ENCODE measurements around the gene ECE2. TPM values are rescaled to one million over a fixed set of nuclear protein-coding genes. Genes with fewer than 3 reads are reported as not detected.

The ECE2 gene
- total RNA-seq, 1 donor from 2014 or later: 0.81 TPM

DNA sequence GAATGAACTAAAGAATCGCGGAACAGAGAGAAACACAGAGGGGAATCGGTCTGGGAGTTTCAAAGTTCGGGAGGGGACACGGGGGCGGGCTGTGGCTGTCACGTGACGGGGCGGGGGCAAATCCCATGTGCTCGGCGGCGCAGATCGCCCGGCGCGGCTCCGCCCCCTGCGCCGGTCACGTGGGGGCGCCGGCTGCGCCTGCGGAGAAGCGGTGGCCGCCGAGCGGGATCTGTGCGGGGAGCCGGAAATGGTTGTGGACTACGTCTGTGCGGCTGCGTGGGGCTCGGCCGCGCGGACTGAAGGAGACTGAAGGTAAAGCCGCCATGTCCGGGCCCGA lies 38.5 kb downstream of the ECE2 start, which contains the start of gene EIF4G1:
TSS of gene EIF4G1 (plus strand) at position 244 of the 337 bp plus-strand sequence. CDS start 1,191 bp downstream, outside the sequence.
- peak; percentile 95 for DNase-seq (ENCODE audit: low spot score)

DNA sequence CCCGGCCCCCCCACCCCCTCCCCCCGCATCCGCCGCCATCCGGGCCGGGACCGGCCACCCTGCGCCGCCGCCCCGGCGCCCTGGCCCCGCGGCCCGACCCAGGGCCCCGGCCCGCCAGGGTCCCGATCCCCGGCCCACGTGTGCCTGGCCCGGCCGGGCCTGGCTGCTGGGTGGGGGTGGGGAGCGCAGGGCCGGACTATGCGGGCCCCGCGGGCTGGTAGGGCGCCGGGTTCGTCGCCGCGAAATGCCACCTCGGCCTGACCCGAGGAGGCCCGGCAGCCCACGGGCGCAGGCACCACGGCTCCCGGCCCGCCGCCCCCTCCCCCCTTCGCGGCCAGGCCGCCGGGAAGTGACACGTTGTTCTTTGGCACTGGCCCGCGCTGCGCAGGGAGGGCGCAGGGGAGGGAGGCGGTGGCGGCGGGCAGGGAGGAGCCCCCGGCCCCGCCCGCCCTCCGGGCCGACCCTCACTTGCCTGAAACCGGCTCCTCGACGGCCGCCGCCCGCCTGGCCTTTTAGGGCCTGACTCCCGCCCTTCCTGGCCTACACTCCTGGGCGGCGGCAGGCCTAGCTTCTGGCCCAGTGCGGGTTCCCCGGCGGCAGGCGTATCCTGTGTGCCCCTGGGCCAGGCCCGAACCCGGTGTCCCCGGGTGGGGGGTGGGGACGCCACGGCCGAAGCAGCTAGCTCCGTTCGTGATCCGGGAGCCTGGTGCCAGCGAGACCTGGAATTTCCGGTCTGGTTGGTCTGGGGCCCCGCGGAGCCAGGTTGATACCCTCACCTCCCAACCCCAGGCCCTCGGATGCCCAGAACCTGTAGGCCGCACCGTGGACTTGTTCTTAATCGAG lies 39.1 kb downstream of the ECE2 start:
- DNase-seq (ENCODE audit: low spot score): peak; percentile 88

DNA sequence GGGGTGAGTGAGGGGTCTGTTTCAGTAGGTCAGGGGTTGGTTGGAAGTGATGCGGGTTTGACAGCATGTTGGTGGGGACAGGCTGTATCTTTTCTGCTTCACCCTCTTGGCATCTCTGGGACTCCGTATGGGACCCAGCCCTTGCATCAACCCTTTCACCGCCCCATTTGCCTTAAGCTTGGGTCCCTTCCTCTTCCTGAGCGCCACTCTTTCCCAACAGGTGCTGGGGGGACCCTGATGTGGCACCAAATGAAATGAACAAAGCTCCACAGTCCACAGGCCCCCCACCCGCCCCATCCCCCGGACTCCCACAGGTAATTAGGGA lies 39.7 kb downstream of the ECE2 start:
- no peak for DNase-seq (ENCODE audit: low spot score)

DNA sequence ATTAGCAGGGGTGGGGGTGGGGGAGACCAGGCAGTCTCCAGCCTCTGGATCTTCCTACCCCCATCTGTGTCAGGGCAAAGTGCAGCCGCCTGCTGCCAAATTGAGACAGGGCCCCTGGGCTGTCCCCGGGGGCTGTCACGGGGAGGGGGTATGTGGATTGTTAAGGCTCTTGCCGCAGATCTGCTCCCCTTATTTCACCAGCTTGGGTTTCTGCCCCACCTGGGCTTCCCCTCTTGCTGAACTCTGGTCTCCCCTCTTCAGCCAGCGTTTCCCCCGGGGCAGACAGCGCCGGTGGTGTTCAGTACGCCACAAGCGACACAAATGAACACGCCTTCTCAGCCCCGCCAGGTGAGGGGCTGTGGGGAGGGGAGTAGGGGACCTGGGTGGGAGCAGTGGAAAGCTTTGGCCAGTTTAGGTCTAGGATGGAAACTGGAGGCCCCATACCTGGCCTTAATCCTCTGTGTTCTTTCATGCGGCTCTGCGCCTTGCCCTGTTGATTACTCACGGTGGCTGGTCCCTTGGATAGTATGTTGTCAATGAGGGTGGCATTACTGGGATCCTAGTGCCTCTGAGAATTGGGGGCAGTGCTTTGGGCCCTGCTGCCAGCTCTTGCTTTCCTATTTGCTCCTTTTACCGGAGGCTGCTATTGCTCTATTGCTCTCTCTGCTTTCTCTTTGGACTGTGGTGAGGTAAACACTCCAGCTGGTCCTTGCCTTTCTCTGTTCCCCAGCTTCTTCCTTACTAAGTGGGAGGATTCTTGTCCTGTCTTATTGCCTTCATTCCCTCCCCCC lies 40.2 kb downstream of the ECE2 start:
- no peak for DNase-seq (ENCODE audit: low spot score)

DNA sequence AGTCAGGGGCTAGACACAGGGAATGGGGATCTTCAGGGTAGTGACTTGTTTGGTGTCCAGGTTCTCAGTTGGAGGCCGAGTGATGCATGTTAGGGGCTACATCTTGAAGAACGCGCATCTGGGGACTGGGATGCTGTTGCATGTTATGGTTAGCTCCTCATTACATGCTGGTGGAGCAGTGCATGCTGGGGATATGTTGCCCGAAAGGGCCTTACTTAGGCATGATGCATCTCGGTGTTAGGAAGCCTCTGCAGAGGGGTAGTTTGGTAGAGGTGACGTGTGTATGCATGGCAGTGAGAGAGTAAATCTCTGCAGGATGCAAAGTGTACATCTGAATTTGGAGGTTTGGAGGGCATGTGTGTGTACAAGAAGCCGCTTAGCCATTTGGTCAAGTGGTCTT lies 41.0 kb downstream of the ECE2 start:
- DNase-seq (ENCODE audit: low spot score): no peak

DNA sequence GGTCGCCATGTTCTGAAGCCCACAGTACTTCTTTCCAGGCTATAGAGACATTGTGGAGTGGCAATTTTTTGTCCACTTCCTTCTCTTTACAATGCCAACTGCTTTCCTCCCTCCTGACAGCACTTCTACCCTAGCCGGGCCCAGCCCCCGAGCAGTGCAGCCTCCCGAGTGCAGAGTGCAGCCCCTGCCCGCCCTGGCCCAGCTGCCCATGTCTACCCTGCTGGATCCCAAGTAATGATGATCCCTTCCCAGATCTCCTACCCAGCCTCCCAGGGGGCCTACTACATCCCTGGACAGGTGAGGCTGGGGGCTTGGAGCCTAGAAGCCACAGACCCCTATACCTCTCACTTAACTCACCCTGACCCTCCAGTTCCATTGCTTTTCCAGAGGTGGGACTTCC lies 41.4 kb downstream of the ECE2 start:
- no peak for DNase-seq (ENCODE audit: low spot score)

DNA sequence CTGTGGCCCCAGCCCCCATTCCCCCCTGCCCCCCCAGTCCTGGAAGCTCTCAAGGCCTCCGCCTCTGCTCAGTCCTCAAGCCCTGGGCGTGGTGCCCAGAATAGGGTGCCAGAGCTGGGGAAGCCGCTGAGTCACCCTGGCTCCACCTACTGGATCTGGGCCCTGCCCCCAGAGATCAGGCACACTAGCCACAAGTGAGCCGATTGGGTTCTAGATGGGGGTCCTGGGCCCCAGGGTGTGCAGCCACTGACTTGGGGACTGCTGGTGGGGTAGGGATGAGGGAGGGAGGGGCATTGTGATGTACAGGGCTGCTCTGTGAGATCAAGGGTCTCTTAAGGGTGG lies 44.3 kb downstream of the ECE2 start:
- peak; percentile 97 for DNase-seq (ENCODE audit: low spot score)

DNA sequence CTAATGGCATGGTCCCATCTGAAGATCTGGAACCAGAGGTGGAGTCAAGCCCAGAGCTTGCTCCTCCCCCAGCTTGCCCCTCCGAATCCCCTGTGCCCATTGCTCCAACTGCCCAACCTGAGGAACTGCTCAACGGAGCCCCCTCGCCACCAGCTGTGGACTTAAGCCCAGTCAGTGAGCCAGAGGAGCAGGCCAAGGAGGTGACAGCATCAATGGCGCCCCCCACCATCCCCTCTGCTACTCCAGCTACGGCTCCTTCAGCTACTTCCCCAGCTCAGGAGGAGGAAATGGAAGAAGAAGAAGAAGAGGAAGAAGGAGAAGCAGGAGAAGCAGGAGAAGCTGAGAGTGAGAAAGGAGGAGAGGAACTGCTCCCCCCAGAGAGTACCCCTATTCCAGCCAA lies 45.8 kb downstream of the ECE2 start:
- no peak for DNase-seq (ENCODE audit: low spot score)

DNA sequence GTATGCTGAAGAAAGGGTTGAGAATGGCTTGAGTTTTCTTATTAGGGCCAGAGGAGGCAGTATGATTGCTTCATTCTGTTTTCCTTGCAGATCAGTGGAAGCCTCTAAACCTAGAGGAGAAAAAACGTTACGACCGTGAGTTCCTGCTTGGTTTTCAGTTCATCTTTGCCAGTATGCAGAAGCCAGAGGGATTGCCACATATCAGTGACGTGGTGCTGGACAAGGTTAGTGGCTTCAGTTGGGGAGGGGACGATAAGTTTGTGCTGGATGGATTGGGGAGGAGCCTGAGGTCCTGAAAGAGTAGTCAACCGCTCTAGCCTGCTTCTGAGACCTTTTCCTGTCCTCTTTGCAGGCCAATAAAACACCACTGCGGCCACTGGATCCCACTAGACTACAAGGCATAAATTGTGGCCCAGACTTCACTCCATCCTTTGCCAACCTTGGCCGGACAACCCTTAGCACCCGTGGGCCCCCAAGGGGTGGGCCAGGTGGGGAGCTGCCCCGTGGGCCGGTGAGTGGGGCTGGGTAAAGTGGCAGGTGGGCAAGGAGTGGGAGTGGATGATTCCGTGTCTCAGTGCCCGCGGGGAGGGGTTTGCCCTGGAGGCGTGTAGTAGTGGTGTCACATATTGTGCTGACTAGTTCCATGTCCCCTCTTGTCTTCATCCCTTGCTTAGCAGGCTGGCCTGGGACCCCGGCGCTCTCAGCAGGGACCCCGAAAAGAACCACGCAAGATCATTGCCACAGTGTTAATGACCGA lies 47.1 kb downstream of the ECE2 start:
- DNase-seq (ENCODE audit: low spot score): no peak

DNA sequence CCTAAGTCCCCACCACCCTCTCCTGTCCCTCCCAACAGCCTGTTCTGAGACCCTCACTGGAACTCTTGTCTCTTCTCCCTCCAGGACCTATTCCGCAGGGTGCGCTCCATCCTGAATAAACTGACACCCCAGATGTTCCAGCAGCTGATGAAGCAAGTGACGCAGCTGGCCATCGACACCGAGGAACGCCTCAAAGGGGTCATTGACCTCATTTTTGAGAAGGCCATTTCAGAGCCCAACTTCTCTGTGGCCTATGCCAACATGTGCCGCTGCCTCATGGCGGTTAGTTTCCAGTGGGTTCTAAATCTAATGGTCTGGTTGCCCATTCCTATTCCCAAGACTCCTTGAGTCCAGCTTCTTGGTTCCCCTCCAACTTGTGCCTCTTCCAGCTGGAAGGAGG lies 47.9 kb downstream of the ECE2 start:
- DNase-seq (ENCODE audit: low spot score): no peak

DNA sequence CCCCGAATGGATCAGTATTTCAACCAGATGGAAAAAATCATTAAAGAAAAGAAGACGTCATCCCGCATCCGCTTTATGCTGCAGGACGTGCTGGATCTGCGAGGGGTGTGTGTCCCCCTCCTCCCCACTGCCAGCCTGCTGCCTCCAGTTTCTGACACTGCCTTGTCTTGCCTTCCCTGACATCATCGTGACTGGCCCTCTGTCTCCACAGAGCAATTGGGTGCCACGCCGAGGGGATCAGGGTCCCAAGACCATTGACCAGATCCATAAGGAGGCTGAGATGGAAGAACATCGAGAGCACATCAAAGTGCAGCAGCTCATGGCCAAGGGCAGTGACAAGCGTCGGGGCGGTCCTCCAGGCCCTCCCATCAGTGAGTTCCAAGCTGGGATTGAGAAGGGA lies 49.4 kb downstream of the ECE2 start:
- DNase-seq (ENCODE audit: low spot score): no peak

DNA sequence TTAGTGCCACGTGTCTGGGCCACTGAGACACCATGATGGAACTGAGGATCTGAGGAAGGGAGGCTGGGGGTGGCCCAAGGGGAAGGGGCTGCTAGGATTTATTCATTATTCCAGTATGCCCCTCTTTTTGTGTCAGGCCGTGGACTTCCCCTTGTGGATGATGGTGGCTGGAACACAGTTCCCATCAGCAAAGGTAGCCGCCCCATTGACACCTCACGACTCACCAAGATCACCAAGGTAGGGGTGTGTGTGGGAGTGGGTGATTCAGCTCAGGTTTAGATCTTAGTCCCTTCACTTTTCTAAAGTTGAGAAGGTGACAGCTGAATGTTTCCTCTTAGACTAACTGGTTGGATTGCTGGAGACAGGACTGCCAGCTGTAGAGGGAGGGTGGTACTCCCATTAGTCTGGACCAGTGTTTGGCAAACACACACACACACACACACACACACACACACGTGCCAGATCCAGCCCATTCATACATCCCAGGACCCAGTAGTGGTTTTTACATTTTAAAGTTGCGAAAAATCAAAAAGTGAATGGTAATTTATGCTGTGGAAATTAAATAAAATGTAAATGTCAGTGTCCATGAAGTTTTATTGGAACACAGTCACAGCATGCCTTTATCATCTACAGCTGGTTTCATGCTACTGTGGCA lies 50.0 kb downstream of the ECE2 start:
- DNase-seq (ENCODE audit: low spot score): no peak

DNA sequence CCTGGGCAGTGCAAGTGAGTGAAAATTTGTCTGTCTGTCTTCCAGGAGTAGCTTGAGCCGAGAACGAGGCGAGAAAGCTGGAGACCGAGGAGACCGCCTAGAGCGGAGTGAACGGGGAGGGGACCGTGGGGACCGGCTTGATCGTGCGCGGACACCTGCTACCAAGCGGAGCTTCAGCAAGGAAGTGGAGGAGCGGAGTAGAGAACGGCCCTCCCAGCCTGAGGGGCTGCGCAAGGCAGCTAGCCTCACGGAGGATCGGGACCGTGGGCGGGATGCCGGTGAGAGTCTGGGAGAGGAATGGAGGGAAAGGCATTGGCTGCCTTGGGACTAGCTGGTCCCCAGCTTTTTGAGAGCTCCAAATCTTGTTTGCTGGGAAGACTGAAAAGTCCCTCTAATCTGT lies 51.3 kb downstream of the ECE2 start:
- no peak for DNase-seq (ENCODE audit: low spot score)

DNA sequence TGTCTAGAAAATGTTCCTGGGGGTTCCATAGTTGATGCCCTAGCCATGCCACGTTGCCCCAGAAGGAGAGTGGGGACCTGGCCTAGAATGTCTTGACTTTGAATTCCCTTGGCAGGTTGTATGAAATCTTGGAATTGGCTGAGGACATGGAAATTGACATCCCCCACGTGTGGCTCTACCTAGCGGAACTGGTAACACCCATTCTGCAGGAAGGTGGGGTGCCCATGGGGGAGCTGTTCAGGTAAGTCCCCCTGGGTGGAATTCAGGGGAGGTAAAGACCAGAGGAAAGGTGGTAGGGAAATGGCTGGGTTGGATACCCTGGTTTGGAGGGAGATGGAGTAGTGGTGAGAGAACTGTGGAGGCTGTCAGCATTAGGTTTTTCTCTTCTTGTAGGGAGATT lies 52.7 kb downstream of the ECE2 start:
- DNase-seq (ENCODE audit: low spot score): no peak

DNA sequence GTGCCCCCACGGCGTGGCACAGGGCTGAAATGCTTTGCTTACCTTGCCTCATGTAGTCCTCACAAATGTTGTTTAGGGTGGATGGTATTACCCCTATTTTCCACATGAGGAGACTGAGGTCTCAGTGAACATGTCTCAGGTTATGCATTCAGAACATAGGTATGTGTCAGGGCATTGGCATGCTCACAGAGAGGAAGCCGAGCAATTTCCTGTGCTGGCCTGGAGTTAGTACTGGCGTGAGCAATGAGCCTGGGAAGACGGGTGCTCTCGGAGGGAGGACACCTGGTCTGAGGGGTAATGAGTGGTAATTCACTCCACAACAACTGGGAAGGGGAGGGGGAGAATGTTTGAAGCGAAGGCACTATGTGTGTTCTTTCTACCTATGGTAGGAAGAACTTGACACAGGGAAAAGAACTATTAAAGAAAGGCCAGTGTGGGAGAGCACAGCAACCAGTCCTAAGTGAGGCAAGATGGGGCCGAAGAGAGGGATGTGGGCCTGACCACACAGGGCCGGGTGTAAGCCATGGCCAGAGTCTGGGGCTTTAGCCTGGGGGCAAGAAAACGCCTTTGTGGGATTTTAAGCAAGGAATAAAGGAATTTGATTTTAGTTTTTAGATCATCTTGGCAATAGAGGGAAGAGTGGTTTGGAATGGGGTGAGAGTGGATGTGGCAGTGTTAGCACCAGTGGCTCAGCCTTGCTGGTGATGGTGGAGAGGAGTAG lies 56.7 kb downstream of the ECE2 start:
- DNase-seq (ENCODE audit: low spot score): no peak

DNA sequence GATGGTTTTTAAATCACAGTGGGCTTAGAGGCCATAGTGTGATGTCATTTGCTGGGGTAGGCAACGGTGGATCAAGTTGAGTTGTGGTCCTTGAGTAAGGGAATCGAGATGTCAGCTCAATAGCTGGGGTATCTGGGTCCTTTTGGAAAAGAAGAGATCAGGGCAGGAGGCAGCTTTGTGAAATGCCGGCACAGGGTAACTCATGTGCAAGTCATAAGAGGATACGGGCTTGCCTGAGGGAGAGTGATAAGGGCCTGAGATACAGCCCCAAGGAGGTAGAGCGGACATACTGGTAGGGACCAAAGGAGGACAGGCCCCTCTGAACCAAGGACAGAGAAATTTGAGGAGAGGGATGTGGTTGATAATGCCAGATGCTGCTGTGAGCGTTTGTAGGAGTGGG lies 57.4 kb downstream of the ECE2 start:
- DNase-seq (ENCODE audit: low spot score): no peak

DNA sequence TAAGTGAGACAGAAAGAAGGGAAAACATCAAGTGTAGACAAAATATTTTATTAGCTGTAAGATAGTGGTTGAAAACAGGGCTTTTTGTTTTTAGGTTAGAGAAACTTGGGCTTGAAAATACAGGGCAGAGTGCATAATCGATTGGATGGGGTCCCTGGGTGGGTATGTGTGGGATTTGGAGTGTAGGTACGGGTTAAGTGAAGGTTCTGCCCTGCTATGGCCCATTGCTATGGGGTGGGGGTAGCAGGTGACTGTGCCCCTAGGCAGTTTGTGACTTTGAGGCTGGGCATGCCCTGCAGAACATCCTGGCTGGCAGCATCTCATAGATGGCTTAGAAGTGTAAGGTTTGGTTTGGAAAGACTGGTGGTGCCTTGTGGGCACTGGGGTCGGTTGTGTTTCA lies 57.9 kb downstream of the ECE2 start:
- no peak for DNase-seq (ENCODE audit: low spot score)

DNA sequence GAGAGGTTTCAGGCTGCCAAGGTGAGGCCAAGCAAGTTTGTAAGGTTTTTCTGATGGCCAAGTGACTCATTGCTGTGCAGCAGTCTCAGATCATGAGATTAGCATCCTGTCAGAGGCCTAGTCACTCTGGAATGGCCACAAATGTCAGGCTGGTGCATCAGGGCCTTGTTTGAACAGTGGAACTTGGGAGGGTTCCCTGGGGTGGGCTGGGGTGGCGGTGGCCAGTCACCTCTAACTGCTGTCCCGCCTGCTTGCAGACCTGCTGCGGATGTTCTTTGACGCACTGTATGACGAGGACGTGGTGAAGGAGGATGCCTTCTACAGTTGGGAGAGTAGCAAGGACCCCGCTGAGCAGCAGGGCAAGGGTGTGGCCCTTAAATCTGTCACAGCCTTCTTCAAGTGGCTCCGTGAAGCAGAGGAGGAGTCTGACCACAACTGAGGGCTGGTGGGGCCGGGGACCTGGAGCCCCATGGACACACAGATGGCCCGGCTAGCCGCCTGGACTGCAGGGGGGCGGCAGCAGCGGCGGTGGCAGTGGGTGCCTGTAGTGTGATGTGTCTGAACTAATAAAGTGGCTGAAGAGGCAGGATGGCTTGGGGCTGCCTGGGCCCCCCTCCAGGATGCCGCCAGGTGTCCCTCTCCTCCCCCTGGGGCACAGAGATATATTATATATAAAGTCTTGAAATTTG lies 58.8 kb downstream of the ECE2 start:
- DNase-seq (ENCODE audit: low spot score): no peak

DNA sequence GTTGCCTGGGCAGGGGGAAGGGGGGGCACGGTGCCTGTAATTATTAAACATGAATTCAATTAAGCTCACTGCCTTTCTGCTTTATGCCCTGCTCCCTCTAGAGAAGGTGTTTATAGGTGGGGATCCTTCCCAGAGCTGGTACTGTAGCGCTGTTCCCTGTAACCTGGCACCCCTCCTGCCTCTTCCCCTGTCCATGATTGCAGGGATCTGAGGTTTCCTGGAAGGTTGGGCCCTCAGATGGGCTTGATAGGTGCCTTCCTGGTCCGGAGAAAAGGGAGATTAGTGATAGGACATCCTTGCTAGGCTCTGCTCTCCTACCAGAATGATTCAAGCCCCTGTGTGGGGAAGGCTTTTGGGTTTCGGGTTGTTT lies 59.5 kb downstream of the ECE2 start:
- no peak for DNase-seq (ENCODE audit: low spot score)

DNA sequence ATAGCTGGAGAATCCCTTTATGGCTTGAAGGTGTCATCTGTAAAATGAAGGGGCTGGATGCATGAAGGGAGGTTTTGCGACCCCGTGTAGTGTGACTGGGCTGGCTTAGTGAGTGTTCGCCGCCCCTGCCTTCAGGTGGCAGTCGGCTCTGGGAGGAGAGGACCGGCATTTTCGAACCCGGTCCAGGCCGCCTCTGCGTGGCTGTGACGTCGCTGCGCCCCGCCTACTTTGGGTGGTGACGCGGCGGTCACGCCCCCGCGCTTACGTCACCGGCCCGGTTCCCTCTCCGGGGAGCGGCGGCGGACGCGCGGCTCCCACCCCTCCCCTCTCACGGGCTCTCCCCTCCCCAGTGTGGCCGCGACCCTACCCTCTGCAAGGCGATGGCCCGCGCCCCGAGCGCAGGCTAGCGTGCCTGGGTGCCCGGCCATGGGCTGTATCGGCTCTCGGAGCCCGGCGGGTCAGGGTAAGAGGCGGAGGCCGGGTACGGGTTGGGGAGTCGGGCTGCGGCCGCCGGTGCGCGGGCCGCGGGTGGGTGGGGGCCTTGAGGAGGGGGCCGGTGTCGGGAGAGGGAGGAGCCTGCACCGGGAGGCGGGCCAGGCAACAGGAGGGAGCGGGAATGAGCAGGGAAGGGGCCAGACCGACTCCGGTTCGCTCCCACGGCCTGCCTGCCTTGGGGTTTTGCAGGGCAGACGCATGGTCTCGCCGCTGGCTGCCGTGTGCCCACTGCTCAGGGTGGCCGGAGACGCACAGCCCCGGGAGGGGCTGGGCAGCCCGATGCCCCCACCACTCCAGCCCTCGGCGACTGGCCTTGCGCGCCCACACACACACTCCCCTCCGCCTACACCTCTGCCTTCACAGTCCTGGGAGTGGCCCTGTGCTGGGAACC lies 60.1 kb downstream of the ECE2 start:
- peak; percentile 87 for DNase-seq (ENCODE audit: low spot score)

Measured in ureter (tissue), 1 donor.